H1 (cell line): Measurements from ENCODE around the gene DOP1B. TPM values are rescaled to one million over a fixed set of nuclear protein-coding genes. Genes with fewer than 3 reads are reported as not detected.

Experiments
- CTCF ChIA-PET: fragments of 300-600 bp; sonication (Branson Sonifier 250); formaldehyde crosslinking; loops from one replicate; lab custom pipeline; 2021; ENCODE audit not compliant: partially characterized antibody; lab: Charles Lee
- POLR2A ChIA-PET: fragments of 300-600 bp; sonication (Branson Sonifier 250); formaldehyde crosslinking; loops from one replicate; lab custom pipeline; 2021; ENCODE audit warnings: inconsistent platforms; ENCODE audit not compliant: partially characterized antibody; lab: Charles Lee
- DNase-seq, 2 experiments: peaks; one replicate each; pipeline versions ENCODE4 v3.0.0 to v3.0.0-alpha.2; 2010 to 2022; ENCODE audit warnings: low spot score in 2 of 2, low read depth in 1 of 2, mixed read lengths in 1 of 2
- FAIRE-seq: peaks from 2 replicates; lab custom pipeline; 2011; peaks lifted over from hg19 to GRCh38; lab: Jason Lieb, UNC
- H2AFZ ChIP-seq: 2 replicates; pipeline ENCODE4 v1.8.1; 2012; ENCODE audit warnings: low read length, inconsistent platforms
- H2AK5ac ChIP-seq: 2 replicates; pipeline ENCODE4 v1.6.1; 2013; ENCODE audit warnings: low read depth, low read length
- H2BK120ac ChIP-seq: replicated peaks from 2 replicates; pipeline ENCODE3; 2013; ENCODE audit warnings: low read depth, low read length, inconsistent platforms
- H2BK12ac ChIP-seq: 2 replicates; pipeline ENCODE4 v1.6.1; 2013; ENCODE audit warnings: low read depth, low read length
- H2BK15ac ChIP-seq: 2 replicates; pipeline ENCODE4 v1.6.1; 2013; ENCODE audit warnings: low read length
- H2BK20ac ChIP-seq: 2 replicates; pipeline ENCODE4 v1.6.1; 2013; ENCODE audit warnings: low read length
- H2BK5ac ChIP-seq: 2 replicates; pipeline ENCODE4 v1.6.1; 2013; ENCODE audit warnings: low read depth, low read length
- H3K14ac ChIP-seq: 2 replicates; pipeline ENCODE4 v1.6.1; 2013; ENCODE audit warnings: inconsistent platforms; ENCODE audit not compliant: insufficient read length
- H3K18ac ChIP-seq: 2 replicates; pipeline ENCODE4 v1.6.1; 2013; ENCODE audit warnings: low read length; ENCODE audit errors: extremely low read depth
- H3K23ac ChIP-seq: 2 replicates; pipeline ENCODE4 v1.6.1; 2013; ENCODE audit warnings: inconsistent platforms; ENCODE audit not compliant: insufficient read length
- H3K23me2 ChIP-seq: 2 replicates; pipeline ENCODE4 v1.6.1; 2013; ENCODE audit warnings: low read depth, low read length
- H3K27ac ChIP-seq: 2 replicates; pipeline ENCODE4 v1.6.1; 2011; ENCODE audit warnings: low read depth, low read length, inconsistent platforms
- H3K27me3 ChIP-seq, 4 experiments: replicated peaks in 1 of 4; 1 replicate in 1 of 4; 2 replicates in 3 of 4; pipeline versions ENCODE4 v1.6.1 to v1.8.1; 2011 to 2013; ENCODE audit warnings: low read length in 3 of 4, mild to moderate bottlenecking in 3 of 4, inconsistent platforms in 2 of 4, mixed read lengths in 2 of 4, moderate library complexity in 1 of 4; ENCODE audit not compliant: control insufficient read depth in 3 of 4, insufficient read depth in 3 of 4; ENCODE audit errors: extremely low read depth in 1 of 4
- H3K36me3 ChIP-seq, 4 experiments: 2 replicates each; pipeline versions ENCODE4 v1.6.1 to v1.8.1; 2011 to 2013; ENCODE audit warnings: mild to moderate bottlenecking in 4 of 4, low read length in 3 of 4, moderate library complexity in 2 of 4, control low read depth in 1 of 4, inconsistent platforms in 1 of 4; ENCODE audit not compliant: insufficient read depth in 4 of 4, control insufficient read depth in 2 of 4
- H3K4ac ChIP-seq: replicated peaks from 2 replicates; pipeline ENCODE3; 2013; ENCODE audit warnings: low read length, low read depth, mixed read lengths, inconsistent platforms; ENCODE audit not compliant: insufficient read length
- H3K4me1 ChIP-seq, 4 experiments: replicated peaks in 1 of 4; 1 replicate in 1 of 4; 2 replicates in 3 of 4; pipeline versions ENCODE4 v1.6.1 to v1.8.1; 2011 to 2013; ENCODE audit warnings: low read length in 3 of 4, inconsistent platforms in 2 of 4, mixed read lengths in 1 of 4; ENCODE audit not compliant: insufficient read depth in 4 of 4, control insufficient read depth in 3 of 4
- H3K4me2 ChIP-seq, 2 experiments: 2 replicates each; pipeline versions ENCODE4 v1.6.1 to v1.8.1; 2011 to 2013; ENCODE audit warnings: low read depth in 2 of 2, low read length in 2 of 2, control low read depth in 1 of 2, inconsistent platforms in 1 of 2, mild to moderate bottlenecking in 1 of 2; ENCODE audit not compliant: insufficient read depth in 1 of 2
- H3K4me3 ChIP-seq, 4 experiments: fragments of 200-600, 300-600 bp in 1 of 4; sonication (generic), shearing (Covaris generic), sonication (Bioruptor Twin) in 1 of 4; 2 replicates each; pipeline versions ENCODE4 v1.5.1 to v1.8.1; 2011 to 2016; ENCODE audit warnings: low read length in 4 of 4, low read depth in 3 of 4, control low read depth in 2 of 4, inconsistent platforms in 2 of 4, mild to moderate bottlenecking in 2 of 4, mixed read lengths in 1 of 4, moderate library complexity in 1 of 4; ENCODE audit not compliant: insufficient read depth in 2 of 4; ENCODE audit errors: extremely low read depth in 1 of 4
- H3K56ac ChIP-seq: replicated peaks from 2 replicates; pipeline ENCODE3; 2013; ENCODE audit warnings: low read depth, mild to moderate bottlenecking, mixed read lengths, low read length, inconsistent platforms; ENCODE audit not compliant: insufficient read length
- H3K79me1 ChIP-seq: 2 replicates; pipeline ENCODE4 v1.6.1; 2013; ENCODE audit warnings: low read depth, low read length, control low read depth
- H3K79me2 ChIP-seq, 2 experiments: 2 replicates each; pipeline versions ENCODE4 v1.6.1 to v1.8.1; 2012 to 2013; ENCODE audit warnings: low read length in 2 of 2, mild to moderate bottlenecking in 2 of 2, inconsistent platforms in 1 of 2; ENCODE audit not compliant: insufficient read depth in 2 of 2, control insufficient read depth in 1 of 2
- H3K9ac ChIP-seq, 4 experiments: replicated peaks in 1 of 4; 1 replicate in 1 of 4; 2 replicates in 3 of 4; pipeline versions ENCODE4 v1.6.1 to v1.8.1; 2011 to 2013; ENCODE audit warnings: low read depth in 3 of 4, low read length in 3 of 4, control low read depth in 2 of 4, mild to moderate bottlenecking in 2 of 4, moderate library complexity in 2 of 4, inconsistent platforms in 1 of 4; ENCODE audit errors: extremely low read depth in 1 of 4
- H3K9me3 ChIP-seq, 2 experiments: 2 replicates each; pipeline versions ENCODE4 v1.6.1 to v1.8.1; 2012 to 2013; ENCODE audit warnings: mild to moderate bottlenecking in 2 of 2, moderate library complexity in 2 of 2, control low read depth in 1 of 2, inconsistent platforms in 1 of 2, low read depth in 1 of 2, low read length in 1 of 2, mixed read lengths in 1 of 2; ENCODE audit not compliant: insufficient read depth in 2 of 2
- H4K20me1 ChIP-seq, 2 experiments: replicated peaks in 1 of 2; 2 replicates each; pipeline versions ENCODE3 to v1.8.1; 2011 to 2013; ENCODE audit warnings: inconsistent platforms in 2 of 2, low read length in 2 of 2, mild to moderate bottlenecking in 1 of 2; ENCODE audit not compliant: insufficient read depth in 2 of 2, control insufficient read depth in 1 of 2
- H4K5ac ChIP-seq: 2 replicates; pipeline ENCODE4 v1.6.1; 2013; ENCODE audit warnings: low read length, low read depth, mixed read lengths, inconsistent platforms; ENCODE audit not compliant: insufficient read length
- H4K8ac ChIP-seq: 2 replicates; pipeline ENCODE4 v1.8.0; 2013; ENCODE audit warnings: mild to moderate bottlenecking, moderate library complexity, low read length, inconsistent platforms; ENCODE audit not compliant: insufficient read depth; ENCODE audit errors: extremely low read depth
- H4K91ac ChIP-seq: replicated peaks from 2 replicates; pipeline ENCODE3; 2013; ENCODE audit warnings: low read length, mixed read lengths, inconsistent platforms; ENCODE audit not compliant: insufficient read length
- CHD2 ChIP-seq: IDR thresholded peaks from 2 replicates; pipeline ENCODE4 v1.6.1; 2012; ENCODE audit warnings: low read length, improper control_type of control experiment
- HDAC6 ChIP-seq: IDR thresholded peaks from one replicate; pipeline ENCODE4 v1.7.1; 2012; ENCODE audit warnings: low read depth, mild to moderate bottlenecking, inconsistent platforms, low read length, moderate library complexity
- JUN ChIP-seq: IDR thresholded peaks from 2 replicates; pipeline ENCODE4 v1.6.1; 2011; ENCODE audit warnings: low read depth, mild to moderate bottlenecking, improper control_type of control experiment, low read length
- KDM4A ChIP-seq: IDR thresholded peaks from one replicate; pipeline ENCODE4 v1.7.1; 2012; ENCODE audit warnings: low read depth, mild to moderate bottlenecking, moderate library complexity, low read length, inconsistent platforms; ENCODE audit not compliant: severe bottlenecking
- RAD21 ChIP-seq, 2 experiments: IDR thresholded peaks in 1 of 2; conservative IDR thresholded peaks in 1 of 2; 2 replicates each; pipeline ENCODE4 v1.6.1; 2011; ENCODE audit warnings: low read depth in 2 of 2, low read length in 2 of 2, improper control_type of control experiment in 1 of 2, inconsistent platforms in 1 of 2, mild to moderate bottlenecking in 1 of 2, moderate library complexity in 1 of 2
- SIRT6 ChIP-seq: IDR thresholded peaks from one replicate; pipeline ENCODE4 v1.7.1; 2012; ENCODE audit warnings: low read length, inconsistent platforms
- TCF12 ChIP-seq: IDR thresholded peaks from 2 replicates; pipeline ENCODE4 v1.6.1; 2011; ENCODE audit warnings: low read depth, mild to moderate bottlenecking, low read length
- WGBS, 2 experiments: shearing (Covaris generic) in 1 of 2; methylation state at CpG; one replicate each; pipeline versions ENCODE4 v1.1.6 to v1.1.7; 2013 to 2015; ENCODE audit warnings: low lambda C conversion rate in 2 of 2, mixed read lengths in 2 of 2, inconsistent platforms in 1 of 2, low coverage in 1 of 2, missing lambda C conversion rate in 1 of 2; ENCODE audit not compliant: insufficient replicate concordance in 2 of 2, insufficient coverage in 1 of 2, insufficient read length in 1 of 2; ENCODE audit errors: extremely low coverage in 1 of 2, missing lambda C conversion rate in 1 of 2; 5-methylcytosine and 5-hydroxymethylcytosine counted together
- polyA plus RNA-seq, 7 experiments: library from polyadenylated mRNA; depleted of rRNA in 3 of 7; stranded (reverse) in 5 of 7; unstranded in 2 of 7; fragments of >200 nt in 5 of 7; fragments of 200-250 nt in 2 of 7; gene quantifications; 1 replicate in 5 of 7; 2 replicates in 1 of 7; 4 replicates in 1 of 7; pipeline versions ENCODE4 v1.2.1 to v1.2.3, GENCODE V29; 2011 to 2013; ENCODE audit warnings: missing spikeins in 2 of 7, mixed read lengths in 2 of 7
- total RNA-seq: library from RNA; stranded (reverse); fragmentation: NEBNext Ultra II Directional; extraction: Animal tissue kit (Norgen Biotek cat#: 25700); gene quantifications from 2 replicates; pipeline ENCODE4 v1.2.1, GENCODE V29; 2021
- TF ChIP-seq, protein P1 (sequence below): IDR thresholded peaks from 2 replicates; pipeline ENCODE4 v1.6.1; 2011; ENCODE audit warnings: low read length, improper control_type of control experiment
- TF ChIP-seq, protein P2 (sequence below), 3 experiments: IDR thresholded peaks; 1 replicate in 2 of 3; 2 replicates in 1 of 3; pipeline versions ENCODE4 v1.5.1 to v1.6.1; 2011; ENCODE audit warnings: low read length in 3 of 3, mild to moderate bottlenecking in 3 of 3, inconsistent platforms in 2 of 3, low read depth in 1 of 3, moderate library complexity in 1 of 3; ENCODE audit not compliant: insufficient read depth in 1 of 3; ENCODE audit errors: control extremely low read depth in 1 of 3

DOP1B gene
- total and polyA plus RNA-seq, 2 of the 8 experiments (the other 6 are each of a cell fraction or from before 2014, with no cell fraction given), result 2.8 to 9.9 TPM

DNA sequence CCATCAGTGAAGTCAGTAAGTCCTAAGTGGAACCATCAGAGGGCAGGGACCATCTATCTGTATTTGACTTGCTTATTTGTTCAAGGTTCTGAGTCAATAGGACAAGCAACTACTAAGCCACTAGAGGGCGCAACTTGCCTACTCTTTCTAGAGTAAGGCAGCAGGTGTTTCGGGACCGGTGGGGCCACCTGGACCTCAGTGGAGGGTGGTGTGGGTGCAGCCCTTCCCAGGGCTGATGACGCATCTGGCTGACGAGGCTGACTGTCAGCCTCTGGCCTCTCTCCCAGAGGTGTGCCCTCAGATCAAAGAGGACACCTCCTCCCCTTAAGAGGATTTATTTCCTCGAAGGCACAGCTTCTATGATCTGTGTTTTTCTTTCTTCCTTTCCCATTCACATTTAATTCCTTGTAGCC lies 15.1 kb upstream of the DOP1B start:
- H3K79me2 ChIP-seq, result no peaks in the 10 kb centered on the region
- no peak overlapping the region for H2BK5ac ChIP-seq
- no peak overlapping the region for H4K5ac ChIP-seq
- no peaks in the 10 kb centered on the region for H3K23me2 ChIP-seq
- H3K4me1 ChIP-seq, result peaks cover 0 to 6% (median under 1%) of the 10 kb centered on the region in 4 experiments; a peak in 3 of 7 replicates
- H4K20me1 ChIP-seq, result no peaks in the 10 kb centered on the region
- H3K79me1 ChIP-seq, result no peaks in the 10 kb centered on the region
- CTCF ChIA-PET, result interaction anchor here (0.6 to 7.1 kb wide), 25 partner anchors 9 to 1631 kb away, joined by 3 to 68 read pairs (median 4); no protein-coding TSS in a partner anchor
- H3K23ac ChIP-seq, result no peak overlapping the region
- H3K56ac ChIP-seq, result no peak overlapping the region
- FAIRE-seq, result peak; percentile 95
- H3K18ac ChIP-seq, result no peak overlapping the region
- POLR2A ChIA-PET, result no interaction called here
- H3K4me3 ChIP-seq, result no peak overlapping the region
- no peak overlapping the region for H2BK120ac ChIP-seq
- H4K91ac ChIP-seq, result no peak overlapping the region
- H2BK20ac ChIP-seq, result no peak overlapping the region
- WGBS, 2 experiments, result 25% methylated on average over 6 of the region's 6 CpGs; no CpG with 5 or more reads in 1 of the 2 experiments
- H3K27me3 ChIP-seq, result peaks cover 0 to 4% (median 2%) of the 10 kb centered on the region in 4 experiments; a peak in 4 of 7 replicates
- peak; percentile 70 to 83 for DNase-seq
- H3K9me3 ChIP-seq, result no peaks in the 10 kb centered on the region
- H3K36me3 ChIP-seq, result no peaks in the 10 kb centered on the region
- no peak overlapping the region for H4K8ac ChIP-seq
- H3K9ac ChIP-seq, result no peak overlapping the region
- H2AFZ ChIP-seq, result no peak overlapping the region
- no peak overlapping the region for H3K27ac ChIP-seq
- H2BK15ac ChIP-seq, result no peak overlapping the region
- H3K4me2 ChIP-seq, result no peak overlapping the region
- no peak overlapping the region for H2BK12ac ChIP-seq
- no peak overlapping the region for H3K14ac ChIP-seq
- no peak overlapping the region for H3K4ac ChIP-seq
- H2AK5ac ChIP-seq, result no peak overlapping the region
- TF ChIP-seq HDAC6, result no peak
- TF ChIP-seq, protein P1, sequence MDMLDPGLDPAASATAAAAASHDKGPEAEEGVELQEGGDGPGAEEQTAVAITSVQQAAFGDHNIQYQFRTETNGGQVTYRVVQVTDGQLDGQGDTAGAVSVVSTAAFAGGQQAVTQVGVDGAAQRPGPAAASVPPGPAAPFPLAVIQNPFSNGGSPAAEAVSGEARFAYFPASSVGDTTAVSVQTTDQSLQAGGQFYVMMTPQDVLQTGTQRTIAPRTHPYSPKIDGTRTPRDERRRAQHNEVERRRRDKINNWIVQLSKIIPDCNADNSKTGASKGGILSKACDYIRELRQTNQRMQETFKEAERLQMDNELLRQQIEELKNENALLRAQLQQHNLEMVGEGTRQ, result no peak
- no peak for TF ChIP-seq JUN
- peak; percentile 94 to 98 for TF ChIP-seq RAD21 (IDR thresholded peaks at IDR 0.05 in 1 of 2, conservative IDR thresholded peaks at IDR 0.05 in 1 of 2; ENCODE audit: low read depth in 2 of 2, low read length in 2 of 2)
- no peak for TF ChIP-seq CHD2
- TF ChIP-seq, protein P2, sequence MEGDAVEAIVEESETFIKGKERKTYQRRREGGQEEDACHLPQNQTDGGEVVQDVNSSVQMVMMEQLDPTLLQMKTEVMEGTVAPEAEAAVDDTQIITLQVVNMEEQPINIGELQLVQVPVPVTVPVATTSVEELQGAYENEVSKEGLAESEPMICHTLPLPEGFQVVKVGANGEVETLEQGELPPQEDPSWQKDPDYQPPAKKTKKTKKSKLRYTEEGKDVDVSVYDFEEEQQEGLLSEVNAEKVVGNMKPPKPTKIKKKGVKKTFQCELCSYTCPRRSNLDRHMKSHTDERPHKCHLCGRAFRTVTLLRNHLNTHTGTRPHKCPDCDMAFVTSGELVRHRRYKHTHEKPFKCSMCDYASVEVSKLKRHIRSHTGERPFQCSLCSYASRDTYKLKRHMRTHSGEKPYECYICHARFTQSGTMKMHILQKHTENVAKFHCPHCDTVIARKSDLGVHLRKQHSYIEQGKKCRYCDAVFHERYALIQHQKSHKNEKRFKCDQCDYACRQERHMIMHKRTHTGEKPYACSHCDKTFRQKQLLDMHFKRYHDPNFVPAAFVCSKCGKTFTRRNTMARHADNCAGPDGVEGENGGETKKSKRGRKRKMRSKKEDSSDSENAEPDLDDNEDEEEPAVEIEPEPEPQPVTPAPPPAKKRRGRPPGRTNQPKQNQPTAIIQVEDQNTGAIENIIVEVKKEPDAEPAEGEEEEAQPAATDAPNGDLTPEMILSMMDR (IDR thresholded peaks at IDR 0.05; ENCODE audit: control extremely low read depth in 1 of 3, insufficient read depth in 1 of 3, low read depth in 1 of 3, low read length in 3 of 3), result peak; percentile 43 to 96 (median 93)
- no peak for TF ChIP-seq SIRT6
- peak; percentile 85 for TF ChIP-seq TCF12
- no peak for TF ChIP-seq KDM4A
